Lung microvascular endothelial cell (primary cell): ENCODE data around the gene XRCC1. TPM values are rescaled to one million over a fixed set of nuclear protein-coding genes. Genes with fewer than 3 reads are reported as not detected.

Experiments used
- total RNA-seq: library from RNA; depleted of rRNA; stranded (reverse); fragments of >200 nt; gene quantifications from 2 replicates; pipeline ENCODE4 v1.2.1, GENCODE V29; 2014

XRCC1 gene
- total RNA-seq, 1 donor from 2014 or later: 10.7 TPM

Other genes with a start within 250 kb of the XRCC1 start
- under 0.01 and 2.6 TPM in 2 replicates for gene CD177, start 221.8 kb downstream of the XRCC1 start, total RNA-seq
- not detected in 2 replicates for gene TEX101, start 160.6 kb downstream of the XRCC1 start, total RNA-seq
- gene LYPD3, start 109.9 kb downstream of the XRCC1 start, total RNA-seq: 0.22 and 0.79 TPM in 2 replicates
- 23.1 and 79.8 TPM in 2 replicates for gene PHLDB3, start 70.8 kb downstream of the XRCC1 start, total RNA-seq
- gene ETHE1, start 48.3 kb downstream of the XRCC1 start, total RNA-seq: 106 and 137 TPM in 2 replicates
- gene ZNF575, start 42.3 kb downstream of the XRCC1 start, total RNA-seq: 0.20 and 0.22 TPM in 2 replicates
- gene PINLYP, start 274 bp upstream of the XRCC1 start, total RNA-seq: 1.1 and 4.6 TPM in 2 replicates
- gene IRGQ, start 20.6 kb upstream of the XRCC1 start, total RNA-seq: 19.2 and 29.0 TPM in 2 replicates
- 5.9 and 9.1 TPM in 2 replicates for gene ZNF576, start 21.1 kb upstream of the XRCC1 start, total RNA-seq
- gene SRRM5, start 36.6 kb upstream of the XRCC1 start, total RNA-seq: not detected in 2 replicates
- gene ZNF428, start 44.1 kb upstream of the XRCC1 start, total RNA-seq: 58.6 and 69.8 TPM in 2 replicates
- gene CADM4, start 64.3 kb upstream of the XRCC1 start, total RNA-seq: 10.5 and 23.0 TPM in 2 replicates
- gene PLAUR, start 94.6 kb upstream of the XRCC1 start, total RNA-seq: 7.3 and 13.9 TPM in 2 replicates
- not detected in 2 replicates for gene IRGC, start 140.5 kb upstream of the XRCC1 start, total RNA-seq
- 3.7 and 3.8 TPM in 2 replicates for gene SMG9, start 179.4 kb upstream of the XRCC1 start, total RNA-seq
- gene KCNN4, start 205.4 kb upstream of the XRCC1 start, total RNA-seq: 0.22 TPM in 1 of 2 replicates, not detected in the other
- 0.22 and 0.40 TPM in 2 replicates for gene LYPD5, start 226.9 kb upstream of the XRCC1 start, total RNA-seq